Epithelial cell of proximal tubule (primary cell): ENCODE measurements around the gene KRT31. TPM values are rescaled to one million over a fixed set of nuclear protein-coding genes. Genes with fewer than 3 reads are reported as not detected.

Source experiments
- DNase-seq: peaks from one replicate; pipeline ENCODE4 v3.0.0-alpha.2; 2011; ENCODE audit warnings: low read depth
- H3K4me3 ChIP-seq: 2 replicates; pipeline ENCODE4 v1.5.1; 2011; ENCODE audit warnings: low read depth, mild to moderate bottlenecking, low read length
- CTCF ChIP-seq: conservative IDR thresholded peaks from 2 replicates; pipeline ENCODE4 v1.5.1; 2012; ENCODE audit warnings: low read depth, mild to moderate bottlenecking, low read length
- total RNA-seq: library from RNA; depleted of rRNA; stranded (reverse); fragments of >200 nt; gene quantifications from 2 replicates; pipeline ENCODE4 v1.2.3, GENCODE V29; 2015

Gene KRT31
- total RNA-seq, 1 donor from 2014 or later: not detected

GRCh38 chr17:41411072-41411840 lies 13.8 kb upstream of the KRT31 start:
- DNase-seq: no peak
- no peak overlapping the region for H3K4me3 ChIP-seq
- TF ChIP-seq CTCF: no peak

GRCh38 chr17:41407226-41407625 lies 9.8 kb upstream of the KRT31 start:
- H3K4me3 ChIP-seq: no peak overlapping the region
- no peak for TF ChIP-seq CTCF
- DNase-seq: no peak

GRCh38 chr17:41406205-41406604 lies 8.8 kb upstream of the KRT31 start:
- no peak overlapping the region for H3K4me3 ChIP-seq
- no peak for DNase-seq
- peak; percentile 63 for TF ChIP-seq CTCF

- H3K4me3 ChIP-seq: no peak overlapping the region
- DNase-seq: peak; percentile 96
- TF ChIP-seq CTCF: no peak
Measured at GRCh38 chr17:41404024-41404671, 6.7 kb upstream of the KRT31 start.

- TF ChIP-seq CTCF: no peak
- H3K4me3 ChIP-seq: no peak overlapping the region
- no peak for DNase-seq
Measured at GRCh38 chr17:41403404-41404023, 6.1 kb upstream of the KRT31 start.

- H3K4me3 ChIP-seq: no peak overlapping the region
- no peak for TF ChIP-seq CTCF
- DNase-seq: no peak
Measured at GRCh38 chr17:41402161-41402560, 4.8 kb upstream of the KRT31 start.
